ENCODE data around the gene CTRB2. TPM values are rescaled to one million over a fixed set of nuclear protein-coding genes. Genes with fewer than 3 reads are reported as not detected.
A peak's percentile ranks its signal among the peaks of the same experiment; 100 is the strongest.

The CTRB2 gene
- total RNA-seq, 4 donors from 2014 or later, result not detected

DNA sequence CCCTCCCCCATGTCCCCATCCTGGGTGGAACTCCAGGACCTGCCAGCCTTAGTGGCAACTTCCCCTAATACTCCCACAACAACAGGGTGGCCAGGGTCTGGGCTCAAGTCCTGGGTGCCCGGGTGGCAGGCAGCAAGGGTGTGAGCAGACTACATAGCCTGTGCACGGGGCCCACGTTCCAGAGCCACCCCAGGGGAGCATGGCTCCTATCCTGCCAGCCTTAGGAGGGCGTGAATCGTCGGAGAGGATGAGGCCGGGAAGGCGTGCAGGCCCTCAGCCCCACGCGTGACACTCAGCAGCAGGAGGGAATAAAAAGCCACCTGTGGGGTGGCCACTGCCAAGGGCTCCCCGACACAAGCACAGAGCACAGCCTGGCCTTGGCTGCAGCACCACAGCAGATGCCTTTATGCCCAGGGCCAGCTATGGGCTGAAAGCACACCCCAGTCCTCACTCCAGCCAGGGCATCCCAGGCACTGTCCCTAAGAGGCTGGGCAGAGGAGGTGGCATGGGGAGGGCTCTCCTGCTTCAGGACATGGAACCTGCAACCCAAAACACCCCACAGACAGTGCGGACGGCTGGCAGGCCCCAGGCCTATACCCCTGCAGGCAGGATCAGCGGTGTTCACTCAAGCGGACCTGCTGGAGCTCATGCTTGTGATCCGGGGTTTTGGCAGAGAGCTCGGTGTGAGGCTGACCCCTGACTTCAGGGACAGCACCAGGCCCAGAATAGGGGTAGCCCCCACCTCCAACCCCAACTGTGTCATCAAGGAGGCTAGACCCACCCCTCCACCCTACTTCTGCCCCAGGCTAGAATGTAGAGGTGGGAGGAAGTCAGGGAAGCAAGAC, 41.8 kb upstream of the CTRB2 start:
- in situ Hi-C loops (cut with MboI; ENCODE audit: low pct_ligation_motif_present in 1 of 4, low pct_unique_long_range_greater_than_20kb in 1 of 4, low sequenced_read_pairs in 3 of 4), result loop anchor here in 1 of 4 donors (10.0 kb wide), 1 partner anchor 136 kb away; no protein-coding TSS in a partner anchor
- Histone ChIP-seq H3K4me3 (peak overlapping the region in 1 of 4 donors; percentile 91), H3K36me3 (no peaks in the 10 kb centered on the region), H3K27ac (peak overlapping the region; percentile 94 to 97 (median 96)), H3K9me3 (no peaks in the 10 kb centered on the region), H3K4me1 (peaks cover 78 to 93% (median 88%) of the 10 kb centered on the region in 4 donors), H3K27me3 (no peaks in the 10 kb centered on the region)
- intact Hi-C loops (cut with DNase I; ENCODE audit: low total_unique reads), result no loop called here
- TF ChIP-seq CTCF (IDR thresholded peaks at IDR 0.05), result no peak
- TF ChIP-seq POLR2AphosphoS5 (IDR thresholded peaks at IDR 0.05), result no peak
- TF ChIP-seq POLR2A (IDR thresholded peaks at IDR 0.05), result no peak
- TF ChIP-seq EP300 (IDR thresholded peaks at IDR 0.05; ENCODE audit: low read depth), result no peak
- 76% methylated on average over 17 of the region's 17 CpGs; no CpG with 5 or more reads in 1 of the 2 donors for WGBS, 2 donors (ENCODE audit: low coverage in 1 of 2)
- DNase-seq, result no peak

- Histone ChIP-seq H3K27me3 (no peaks in the 10 kb centered on the region), H3K4me3 (no peak overlapping the region), H3K4me1 (peaks cover 71 to 91% (median 82%) of the 10 kb centered on the region in 4 donors), H3K27ac (peak overlapping the region; percentile 94 to 97 (median 96)), H3K9me3 (no peaks in the 10 kb centered on the region), H3K36me3 (no peaks in the 10 kb centered on the region)
- in situ Hi-C loops (cut with MboI; ENCODE audit: low pct_ligation_motif_present in 1 of 4, low pct_unique_long_range_greater_than_20kb in 1 of 4, low sequenced_read_pairs in 3 of 4), result loop anchor here in 1 of 4 donors (10.0 kb wide), 1 partner anchor 137 kb away; no protein-coding TSS in a partner anchor
- TF ChIP-seq EP300 (IDR thresholded peaks at IDR 0.05; ENCODE audit: low read depth) (no peak), CTCF (IDR thresholded peaks at IDR 0.05) (no peak), POLR2A (IDR thresholded peaks at IDR 0.05) (peak; percentile 15), POLR2AphosphoS5 (IDR thresholded peaks at IDR 0.05) (no peak)
- DNase-seq, result peak; percentile 52
- 39% methylated on average over 10 of the region's 13 CpGs; no CpG with 5 or more reads in 1 of the 2 donors for WGBS, 2 donors (ENCODE audit: low coverage in 1 of 2)
- intact Hi-C loops (cut with DNase I; ENCODE audit: low total_unique reads), result no loop called here
Measured at GRCh38 chr16:75248142-75248535, 41.2 kb upstream of the CTRB2 start.

DNA sequence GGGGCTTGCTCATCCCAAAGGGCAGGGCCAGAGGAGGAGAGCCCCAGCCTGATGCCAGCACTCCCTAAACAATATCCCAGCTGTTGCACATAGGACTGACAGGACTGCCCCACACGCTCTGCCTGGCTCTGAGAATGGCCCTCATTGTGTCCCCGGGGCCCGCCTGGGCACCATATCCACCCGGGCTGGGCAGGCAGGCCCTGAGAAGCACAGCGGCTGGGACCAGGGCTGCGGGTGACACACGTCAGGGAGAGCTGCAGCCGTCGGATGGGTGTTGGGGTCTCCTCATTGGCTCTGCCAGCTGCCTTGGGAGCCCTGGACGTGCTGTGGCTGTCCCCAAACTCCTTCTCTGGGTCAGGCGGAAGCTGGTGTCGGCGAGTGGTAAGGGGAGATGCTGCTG, 40.3 kb upstream of the CTRB2 start:
- TF ChIP-seq EP300 (IDR thresholded peaks at IDR 0.05; ENCODE audit: low read depth) (no peak), POLR2A (IDR thresholded peaks at IDR 0.05) (no peak), CTCF (IDR thresholded peaks at IDR 0.05) (no peak), POLR2AphosphoS5 (IDR thresholded peaks at IDR 0.05) (no peak)
- intact Hi-C loops (cut with DNase I; ENCODE audit: low total_unique reads), result no loop called here
- 85% methylated on average over 11 of the region's 13 CpGs; no CpG with 5 or more reads in 1 of the 2 donors for WGBS, 2 donors (ENCODE audit: low coverage in 1 of 2)
- Histone ChIP-seq H3K4me1 (peaks cover 62 to 84% (median 73%) of the 10 kb centered on the region in 4 donors), H3K27ac (peak overlapping the region; percentile 94 to 97 (median 96)), H3K4me3 (no peak overlapping the region), H3K27me3 (no peaks in the 10 kb centered on the region), H3K9me3 (no peaks in the 10 kb centered on the region), H3K36me3 (peaks cover 0 to 3% (median 0%) of the 10 kb centered on the region in 4 donors)
- no peak for DNase-seq
- in situ Hi-C loops (cut with MboI; ENCODE audit: low pct_ligation_motif_present in 1 of 4, low pct_unique_long_range_greater_than_20kb in 1 of 4, low sequenced_read_pairs in 3 of 4), result loop anchor here in 1 of 4 donors (10.0 kb wide), 1 partner anchor 138 kb away; no protein-coding TSS in a partner anchor

- no peak for TF ChIP-seq CTCF (IDR thresholded peaks at IDR 0.05)
- TF ChIP-seq EP300 (IDR thresholded peaks at IDR 0.05; ENCODE audit: low read depth), result no peak
- TF ChIP-seq POLR2A (IDR thresholded peaks at IDR 0.05), result no peak
- no peak for TF ChIP-seq POLR2AphosphoS5 (IDR thresholded peaks at IDR 0.05)
- intact Hi-C loops (cut with DNase I; ENCODE audit: low total_unique reads), result no loop called here
Measured at GRCh38 chr16:75246504-75247205, 39.7 kb upstream of the CTRB2 start.

More at GRCh38 chr16:75246504-75247205, 39.7 kb upstream of the CTRB2 start:
- DNase-seq, result no peak
- WGBS, 2 donors (ENCODE audit: low coverage in 1 of 2), result 89% methylated on average over 12 of the region's 12 CpGs; no CpG with 5 or more reads in 1 of the 2 donors
- H3K27ac ChIP-seq, result peak overlapping the region; percentile 94 to 97 (median 96)
- H3K4me1 ChIP-seq, result peaks cover 58 to 78% (median 68%) of the 10 kb centered on the region in 4 donors
- no peaks in the 10 kb centered on the region for H3K9me3 ChIP-seq
- H3K27me3 ChIP-seq, result no peaks in the 10 kb centered on the region
- peaks cover 0 to 8% (median 0%) of the 10 kb centered on the region in 4 donors for H3K36me3 ChIP-seq
- in situ Hi-C loops (cut with MboI; ENCODE audit: low pct_ligation_motif_present in 1 of 4, low pct_unique_long_range_greater_than_20kb in 1 of 4, low sequenced_read_pairs in 3 of 4), result loop anchor here in 1 of 4 donors (10.0 kb wide), 1 partner anchor 138 kb away; no protein-coding TSS in a partner anchor
- H3K4me3 ChIP-seq, result no peak overlapping the region

Measured in transverse colon (tissue), 4 donors.